Epithelial cell of prostate (primary cell): ENCODE data around the gene ANO10.
"Not testable (repeated sequence)": the region's sequence is repeated elsewhere in the genome, so short reads cannot be mapped to it uniquely, and the experiment has no call there.

Source experiments
- DNase-seq: peaks from one replicate; pipeline ENCODE4 v3.0.0-alpha.2; 2011; ENCODE audit warnings: low read depth, low spot score
- H3K27ac ChIP-seq: fragments of 450-650 bp; 2 replicates; pipeline ENCODE4 v1.5.1; 2017; ENCODE audit warnings: mild to moderate bottlenecking

Gene ANO10

GRCh38 chr3:43632269-43632733 lies 10.5 kb upstream of the ANO10 start:
- DNase-seq: peak; percentile 64
- H3K27ac ChIP-seq: peak overlapping the region; percentile 77

GRCh38 chr3:43629741-43630140 lies 7.9 kb upstream of the ANO10 start:
- no peak for DNase-seq
- H3K27ac ChIP-seq: peak overlapping the region; percentile 52

- peak overlapping the region; percentile 52 for H3K27ac ChIP-seq
- DNase-seq: no peak
Measured at GRCh38 chr3:43629257-43629656, 7.4 kb upstream of the ANO10 start.

GRCh38 chr3:43627360-43627759 lies 5.5 kb upstream of the ANO10 start:
- DNase-seq: no peak
- no peak overlapping the region for H3K27ac ChIP-seq

- no peak overlapping the region for H3K27ac ChIP-seq
- DNase-seq: no peak
Measured at GRCh38 chr3:43624619-43625305, 3.0 kb upstream of the ANO10 start.

- no peak for DNase-seq
- peak overlapping the region; percentile 80 for H3K27ac ChIP-seq
Measured at GRCh38 chr3:43620831-43621655, 768 bp downstream of the ANO10 start.

- DNase-seq: no peak
- H3K27ac ChIP-seq: no peak overlapping the region
Measured at GRCh38 chr3:43619588-43619987, 2.2 kb downstream of the ANO10 start.

GRCh38 chr3:43618142-43618541 lies 3.7 kb downstream of the ANO10 start:
- DNase-seq: no peak
- no peak overlapping the region for H3K27ac ChIP-seq

- no peak for DNase-seq
- H3K27ac ChIP-seq: no peak overlapping the region
Measured at GRCh38 chr3:43616034-43616433, 5.8 kb downstream of the ANO10 start.

- H3K27ac ChIP-seq: no peak overlapping the region
- DNase-seq: no peak
Measured at GRCh38 chr3:43615133-43615532, 6.7 kb downstream of the ANO10 start.

GRCh38 chr3:43613976-43614375 lies 7.8 kb downstream of the ANO10 start:
- H3K27ac ChIP-seq: no peak overlapping the region

GRCh38 chr3:43612419-43612818 lies 9.4 kb downstream of the ANO10 start:
- no peak for DNase-seq
- no peak overlapping the region for H3K27ac ChIP-seq

More at GRCh38 chr3:43613976-43614375, 7.8 kb downstream of the ANO10 start:
- DNase-seq: no peak

- no peak overlapping the region for H3K27ac ChIP-seq
Measured at GRCh38 chr3:43609406-43609805, 12.4 kb downstream of the ANO10 start.

GRCh38 chr3:43608751-43609150 lies 13.1 kb downstream of the ANO10 start:
- DNase-seq: no peak
- no peak overlapping the region for H3K27ac ChIP-seq

More at GRCh38 chr3:43609406-43609805, 12.4 kb downstream of the ANO10 start:
- no peak for DNase-seq

GRCh38 chr3:43606284-43606683 lies 15.5 kb downstream of the ANO10 start:
- H3K27ac ChIP-seq: no peak overlapping the region
- no peak for DNase-seq

- not testable (repeated sequence) for H3K27ac ChIP-seq, DNase-seq
Measured at GRCh38 chr3:43599959-43600358, 21.9 kb downstream of the ANO10 start.

- no peak overlapping the region for H3K27ac ChIP-seq
- no peak for DNase-seq
Measured at GRCh38 chr3:43597961-43598360, 23.9 kb downstream of the ANO10 start.

GRCh38 chr3:43596178-43596577 lies 25.6 kb downstream of the ANO10 start:
- H3K27ac ChIP-seq, DNase-seq: not testable (repeated sequence)

GRCh38 chr3:43595280-43595679 lies 26.5 kb downstream of the ANO10 start:
- not testable (repeated sequence) for DNase-seq, H3K27ac ChIP-seq

GRCh38 chr3:43593588-43593987 lies 28.2 kb downstream of the ANO10 start:
- H3K27ac ChIP-seq, DNase-seq: not testable (repeated sequence)

GRCh38 chr3:43591866-43592265 lies 29.9 kb downstream of the ANO10 start:
- not testable (repeated sequence) for DNase-seq, H3K27ac ChIP-seq
